NCI-H2029 (cell line): Measurements from ENCODE around the gene TPPP.
A peak's percentile ranks its signal among the peaks of the same experiment; 100 is the strongest.

Experiments
- DNase-seq: peaks from one replicate; lab custom pipeline; 2025; lab: John Stamatoyannopoulos, UW

The TPPP gene

DNA sequence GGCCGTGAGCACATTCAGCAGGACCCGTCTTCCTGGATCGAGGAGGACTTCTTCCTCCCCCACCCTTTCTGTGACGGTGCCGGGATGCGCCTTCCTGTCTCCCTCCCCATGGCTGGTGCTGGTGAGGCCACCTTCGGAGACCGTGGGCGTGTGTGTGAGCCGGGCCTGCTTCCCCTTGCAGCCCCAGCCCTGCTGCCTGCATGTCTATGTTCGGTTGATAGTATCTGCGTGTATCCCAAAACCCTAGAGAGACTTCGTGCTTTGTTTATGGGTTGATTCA is 68.3 kb downstream of the TPPP start:
- DNase-seq = no peak

- DNase-seq = no peak
These were observed 68.8 kb downstream of the TPPP start for GRCh38 chr5:624118-624950.

DNA sequence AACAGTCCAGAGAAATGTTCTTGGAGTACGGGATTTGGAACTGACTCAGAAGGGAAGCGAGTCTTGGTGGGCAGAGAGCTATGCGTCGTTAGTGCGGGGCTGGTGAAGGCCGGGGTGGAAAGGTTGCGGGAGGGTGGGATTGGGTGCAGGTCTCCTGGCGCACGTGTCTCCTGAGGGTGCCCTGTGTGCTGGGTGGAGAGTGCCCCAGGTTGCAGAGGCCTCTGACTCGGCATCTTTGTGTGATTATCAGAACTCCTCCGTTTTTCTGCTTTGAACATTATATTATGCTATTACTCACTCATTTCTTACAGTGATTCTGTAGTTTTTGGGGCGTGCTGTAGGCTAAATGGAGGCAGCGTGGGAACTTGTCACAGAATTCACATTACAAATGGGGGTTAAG is 69.6 kb downstream of the TPPP start:
- no peak for DNase-seq

DNA sequence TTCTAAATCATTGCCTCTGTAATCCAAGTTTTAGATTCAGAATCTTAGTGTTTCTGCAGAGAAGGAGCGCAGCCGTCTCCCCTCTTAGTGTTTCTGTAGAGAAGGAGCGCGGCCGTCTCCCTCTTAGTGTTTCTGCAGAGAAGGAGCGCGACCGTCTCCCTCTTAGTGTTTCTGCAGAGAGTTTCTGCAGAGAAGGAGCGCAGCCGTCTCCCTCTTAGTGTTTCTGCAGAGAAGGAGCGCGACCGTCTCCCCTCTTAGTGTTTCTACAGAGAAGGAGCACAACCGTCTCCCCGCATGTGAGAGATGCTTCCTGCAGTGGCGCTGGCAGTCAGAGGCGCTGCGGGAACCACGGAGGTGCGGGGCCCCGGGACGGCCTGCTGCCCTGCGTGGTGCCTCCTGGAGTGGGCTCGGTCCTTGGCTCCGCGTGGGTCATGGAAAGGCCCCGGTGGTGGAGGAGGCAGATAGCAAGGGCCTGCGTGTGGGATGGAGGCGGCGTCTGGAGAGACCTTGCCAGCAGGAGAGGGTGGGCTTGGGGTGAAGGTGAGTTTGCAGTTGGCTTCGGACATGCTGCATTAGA is 70.1 kb downstream of the TPPP start:
- no peak for DNase-seq

GRCh38 chr5:622359-622758 is 70.8 kb downstream of the TPPP start:
- no peak for DNase-seq

GRCh38 chr5:621341-621761 is 71.8 kb downstream of the TPPP start:
- DNase-seq = no peak

DNA sequence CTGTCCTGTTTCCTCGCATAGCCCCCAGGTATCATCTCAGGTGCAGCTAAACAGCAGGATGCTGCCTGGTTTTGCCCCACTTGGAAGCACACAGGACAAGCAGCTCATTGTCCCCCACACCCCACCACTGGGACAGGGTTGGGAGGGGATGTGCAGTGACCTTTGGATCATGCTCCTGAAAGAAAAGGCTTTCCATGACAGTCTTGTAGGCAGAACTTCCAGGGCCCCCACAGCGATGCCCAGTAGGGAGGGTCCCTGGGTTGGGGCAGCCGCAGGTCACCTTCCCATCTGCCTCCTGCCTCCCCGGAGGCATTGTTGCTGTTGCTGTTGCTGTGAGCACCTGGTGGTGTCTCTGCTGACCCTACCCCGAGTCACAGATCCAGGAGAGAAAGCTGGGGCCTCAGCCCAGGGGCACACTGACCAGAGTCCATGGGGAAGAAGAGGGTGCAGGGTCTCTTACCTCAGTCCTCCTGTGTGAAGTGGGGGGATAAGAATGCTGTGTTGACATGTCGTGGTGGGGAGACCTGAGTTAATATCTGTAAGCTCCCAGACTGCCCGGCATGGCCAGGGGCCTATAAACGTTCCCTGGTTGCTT is 72.5 kb downstream of the TPPP start:
- DNase-seq = no peak

GRCh38 chr5:620152-620551 is 73.0 kb downstream of the TPPP start:
- no peak for DNase-seq

GRCh38 chr5:619444-619843 is 73.7 kb downstream of the TPPP start:
- DNase-seq = no peak

DNA sequence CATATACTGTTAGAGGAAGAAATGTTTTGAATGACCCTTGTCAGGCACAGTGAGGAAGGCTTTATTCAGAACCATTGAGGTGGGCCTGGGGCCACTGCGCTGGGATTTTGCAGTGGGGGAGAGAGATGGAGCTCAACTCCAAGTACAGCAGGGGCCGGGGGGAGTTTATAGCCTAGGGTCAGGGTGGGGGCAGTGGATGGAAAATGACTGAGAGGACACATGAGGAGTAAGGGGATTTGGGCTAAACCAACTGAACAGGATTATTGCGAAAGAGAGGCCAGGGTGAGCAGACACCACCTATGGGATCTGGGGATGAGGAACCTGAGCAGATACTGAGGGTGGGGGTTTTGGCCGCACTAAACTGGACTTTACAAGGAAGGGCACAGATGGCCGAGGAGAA is 74.7 kb downstream of the TPPP start:
- no peak for DNase-seq

GRCh38 chr5:617896-618295 is 75.3 kb downstream of the TPPP start:
- no peak for DNase-seq

DNA sequence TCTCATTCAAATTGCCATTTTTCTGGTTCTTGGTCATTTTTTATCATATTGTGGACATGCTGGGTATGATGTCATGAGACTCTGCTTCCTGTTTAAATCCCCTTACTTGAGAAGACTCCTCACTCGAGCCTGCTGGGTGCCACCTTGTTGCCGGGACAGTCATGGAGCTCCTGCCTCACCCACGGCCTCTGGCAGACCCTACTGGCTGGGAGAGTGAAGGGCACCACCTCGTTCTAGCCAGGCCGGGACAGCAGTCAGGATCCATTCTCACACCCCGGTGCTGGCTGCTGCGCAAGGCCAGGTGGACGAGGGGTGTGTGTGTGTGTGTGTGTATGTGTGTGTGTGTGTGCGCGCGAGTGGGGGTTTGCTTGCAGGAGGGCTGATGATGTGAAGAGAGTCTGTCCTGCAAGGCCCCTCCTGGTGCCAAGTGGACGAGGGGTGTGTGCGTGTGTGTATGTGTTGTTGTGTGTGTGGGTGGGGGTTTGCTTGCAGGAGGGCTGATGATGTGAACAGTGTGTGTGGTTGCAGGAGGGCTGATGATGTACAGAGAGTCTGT is 76.6 kb downstream of the TPPP start:
- peak; percentile 43 for DNase-seq

DNA sequence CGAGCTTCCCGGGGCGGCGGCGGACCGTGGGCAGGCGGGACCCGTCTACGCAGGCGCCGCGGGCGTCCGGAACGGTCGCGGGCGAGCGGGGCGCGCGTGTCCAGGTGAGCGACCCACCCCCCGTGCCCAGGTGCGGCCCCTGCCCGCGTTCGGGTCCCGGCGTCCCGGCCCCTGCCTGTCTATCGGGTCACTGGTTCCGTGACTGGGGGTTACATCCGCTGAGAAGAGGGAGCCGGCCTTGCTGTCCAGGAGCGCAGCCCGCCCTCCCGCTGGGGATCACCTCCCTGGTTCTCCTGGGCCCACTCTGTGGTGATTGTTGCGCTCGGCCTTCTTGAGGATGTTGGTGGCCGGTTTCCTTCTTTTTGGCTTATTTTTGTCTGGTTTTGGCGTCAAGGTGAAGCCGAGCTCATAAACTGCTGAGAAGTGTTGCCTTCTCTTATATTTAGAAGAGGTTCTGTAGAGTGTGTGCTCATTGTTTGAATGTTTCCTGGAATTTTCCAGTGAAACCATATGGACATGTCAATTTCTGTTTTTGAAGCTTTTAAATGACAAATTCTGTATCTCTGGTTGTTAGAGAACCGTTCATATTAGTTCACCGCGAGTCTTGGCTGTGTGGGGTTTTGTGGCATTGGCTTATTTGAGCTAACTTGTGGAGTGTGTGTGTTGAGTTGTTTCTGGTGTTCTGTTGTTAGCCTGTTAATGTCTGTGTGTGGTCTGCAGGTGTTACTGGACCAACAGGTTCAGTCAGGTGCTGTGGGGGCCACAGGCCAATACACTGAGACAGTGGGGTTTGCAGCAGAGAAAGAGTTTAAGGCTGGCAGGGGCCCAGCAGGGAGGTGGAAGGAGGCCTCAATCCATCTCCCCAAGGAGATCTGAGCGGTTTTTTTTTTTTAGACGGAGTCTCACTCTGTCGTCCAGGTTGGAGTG is 80.4 kb downstream of the TPPP start:
- no peak for DNase-seq

- DNase-seq = peak; percentile 80
These were observed 81.2 kb downstream of the TPPP start, which contains the start of gene CEP72 for GRCh38 chr5:611731-612486. Gene CEP72, plus strand, starts transcription at chr5:612340. Its CDS starts 22 bp downstream, at chr5:612362.

DNA sequence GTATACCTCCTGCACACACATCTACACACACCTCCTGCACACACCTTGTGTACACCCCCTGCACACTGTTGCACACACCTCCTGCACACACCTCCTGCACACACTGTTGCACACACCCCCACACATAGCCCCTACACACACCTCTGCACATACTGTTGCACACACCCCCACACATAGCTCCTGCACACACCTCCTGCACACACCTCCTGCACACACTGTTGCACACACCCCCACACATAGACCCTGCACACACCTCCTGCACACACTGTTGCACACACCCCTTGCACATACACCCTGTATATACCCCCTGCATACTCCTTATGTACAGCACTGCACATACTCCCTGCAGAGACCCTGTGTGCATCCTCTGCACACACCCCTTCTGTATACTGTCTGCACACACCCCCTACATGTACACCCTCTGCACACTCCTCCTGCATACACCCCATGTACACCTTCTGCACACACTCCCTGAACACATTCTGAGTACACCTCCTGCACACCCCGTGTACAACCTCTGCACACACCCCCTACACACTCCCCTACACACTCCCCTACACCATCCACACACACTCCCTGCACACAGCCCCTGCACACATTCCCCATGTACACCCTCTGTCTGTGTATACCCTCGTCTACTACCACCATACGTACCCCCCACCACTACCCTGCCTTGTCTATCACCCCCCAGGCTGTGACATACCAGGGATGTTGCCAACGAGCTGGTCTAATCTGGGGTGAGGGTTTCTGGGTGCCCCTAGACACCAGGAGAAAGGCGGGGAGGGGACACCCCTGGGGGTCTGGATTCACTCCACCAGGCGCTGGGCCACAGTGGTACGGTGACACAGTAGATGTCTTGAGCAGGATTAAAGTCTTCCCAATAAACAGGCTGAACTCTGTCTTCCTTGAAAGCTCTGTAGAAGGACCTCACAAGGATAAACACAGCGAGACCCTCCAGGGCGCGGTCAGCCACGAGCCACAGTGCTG is 82.1 kb downstream of the TPPP start:
- no peak for DNase-seq

DNA sequence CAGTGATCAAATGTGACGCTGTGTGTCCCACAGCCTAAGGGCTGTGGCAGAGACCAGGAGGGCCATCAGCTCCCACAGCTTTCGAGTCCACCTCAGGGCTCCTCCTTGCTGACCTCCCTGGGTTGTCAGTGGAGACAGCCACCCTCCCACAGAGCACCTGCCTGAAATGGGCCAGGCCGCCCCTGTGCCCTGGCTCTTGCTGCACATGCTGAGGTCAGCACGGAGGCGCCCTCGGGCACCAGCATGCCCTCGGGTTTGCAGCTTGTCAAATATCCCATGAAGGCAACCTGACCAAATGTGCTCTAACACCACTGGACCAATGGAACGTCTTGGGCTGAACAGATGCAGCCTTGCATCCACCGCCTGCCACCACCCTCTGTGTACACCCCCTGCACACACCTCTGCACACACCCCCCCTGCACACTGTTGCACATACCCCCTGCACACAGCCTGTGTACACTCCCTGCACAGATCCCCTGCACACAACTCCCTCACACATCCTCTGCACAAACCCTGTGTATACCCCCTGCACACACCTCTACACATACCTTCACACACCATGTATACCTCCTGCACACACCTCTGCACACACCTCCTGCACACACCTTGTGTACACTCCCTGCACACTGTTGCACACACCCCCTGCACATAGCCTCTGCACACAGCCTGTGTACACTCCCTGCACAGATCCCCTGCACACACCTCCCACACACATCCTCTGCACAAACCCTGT is 83.0 kb downstream of the TPPP start:
- no peak for DNase-seq
